BJ (cell line): ENCODE data around the gene FARP1. TPM values are rescaled to one million over a fixed set of nuclear protein-coding genes. Genes with fewer than 3 reads are reported as not detected.
"Not testable (repeated sequence)": the region's sequence is repeated elsewhere in the genome, so short reads cannot be mapped to it uniquely, and the experiment has no call there.

Experiments
- CTCF ChIA-PET: fragments of 350-600 bp; formaldehyde crosslinking; extraction: SDS; loops from one replicate; lab custom pipeline; 2021; ENCODE audit warnings: antibody characterized with exemption, inconsistent platforms; lab: Yijun Ruan, JAX
- POLR2A ChIA-PET: fragments of 300-600 bp; sonication (Branson Sonifier 250); formaldehyde crosslinking; extraction: SDS; loops from one replicate; lab custom pipeline; 2021; ENCODE audit warnings: antibody characterized with exemption; lab: Charles Lee
- DNase-seq: peaks from one replicate; pipeline ENCODE4 v3.0.0-alpha.2; 2011; ENCODE audit warnings: low read depth
- H3K27me3 ChIP-seq: 2 replicates; pipeline ENCODE4 v1.6.0; 2011; ENCODE audit warnings: low read length; ENCODE audit not compliant: control insufficient read depth, insufficient read depth
- H3K36me3 ChIP-seq: 2 replicates; pipeline ENCODE4 v1.5.1; 2011; ENCODE audit warnings: low read length; ENCODE audit not compliant: control insufficient read depth, insufficient read depth
- H3K4me3 ChIP-seq: 2 replicates; pipeline ENCODE4 v1.5.1; 2011; ENCODE audit warnings: low read depth, mild to moderate bottlenecking, control low read depth, low read length
- polyA plus RNA-seq: library from polyadenylated mRNA; depleted of rRNA; stranded (reverse); fragments of >200 nt; gene quantifications from 2 replicates; pipeline ENCODE4 v1.2.3, GENCODE V29; 2011
- TF ChIP-seq, protein P1 (sequence below): IDR thresholded peaks from 2 replicates; pipeline ENCODE4 v1.5.1; 2011; ENCODE audit warnings: low read depth, mild to moderate bottlenecking, control low read depth, inconsistent platforms, low read length, moderate library complexity; ENCODE audit not compliant: insufficient read depth

FARP1 gene
- polyA plus RNA-seq, 1 experiment, result 64.0 TPM

GRCh38 chr13:98264877-98265276 lies 122.0 kb downstream of the FARP1 start:
- TF ChIP-seq, protein P1, sequence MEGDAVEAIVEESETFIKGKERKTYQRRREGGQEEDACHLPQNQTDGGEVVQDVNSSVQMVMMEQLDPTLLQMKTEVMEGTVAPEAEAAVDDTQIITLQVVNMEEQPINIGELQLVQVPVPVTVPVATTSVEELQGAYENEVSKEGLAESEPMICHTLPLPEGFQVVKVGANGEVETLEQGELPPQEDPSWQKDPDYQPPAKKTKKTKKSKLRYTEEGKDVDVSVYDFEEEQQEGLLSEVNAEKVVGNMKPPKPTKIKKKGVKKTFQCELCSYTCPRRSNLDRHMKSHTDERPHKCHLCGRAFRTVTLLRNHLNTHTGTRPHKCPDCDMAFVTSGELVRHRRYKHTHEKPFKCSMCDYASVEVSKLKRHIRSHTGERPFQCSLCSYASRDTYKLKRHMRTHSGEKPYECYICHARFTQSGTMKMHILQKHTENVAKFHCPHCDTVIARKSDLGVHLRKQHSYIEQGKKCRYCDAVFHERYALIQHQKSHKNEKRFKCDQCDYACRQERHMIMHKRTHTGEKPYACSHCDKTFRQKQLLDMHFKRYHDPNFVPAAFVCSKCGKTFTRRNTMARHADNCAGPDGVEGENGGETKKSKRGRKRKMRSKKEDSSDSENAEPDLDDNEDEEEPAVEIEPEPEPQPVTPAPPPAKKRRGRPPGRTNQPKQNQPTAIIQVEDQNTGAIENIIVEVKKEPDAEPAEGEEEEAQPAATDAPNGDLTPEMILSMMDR, result no peak
- POLR2A ChIA-PET, result no interaction called here
- H3K4me3 ChIP-seq, result no peak overlapping the region
- peaks cover 3% of the 10 kb centered on the region for H3K36me3 ChIP-seq
- CTCF ChIA-PET, result interaction anchor here (0.6 kb wide), 1 partner anchor 72 kb away, joined by 5 read pairs; no protein-coding TSS in a partner anchor
- H3K27me3 ChIP-seq, result no peaks in the 10 kb centered on the region
- DNase-seq, result no peak

DNA sequence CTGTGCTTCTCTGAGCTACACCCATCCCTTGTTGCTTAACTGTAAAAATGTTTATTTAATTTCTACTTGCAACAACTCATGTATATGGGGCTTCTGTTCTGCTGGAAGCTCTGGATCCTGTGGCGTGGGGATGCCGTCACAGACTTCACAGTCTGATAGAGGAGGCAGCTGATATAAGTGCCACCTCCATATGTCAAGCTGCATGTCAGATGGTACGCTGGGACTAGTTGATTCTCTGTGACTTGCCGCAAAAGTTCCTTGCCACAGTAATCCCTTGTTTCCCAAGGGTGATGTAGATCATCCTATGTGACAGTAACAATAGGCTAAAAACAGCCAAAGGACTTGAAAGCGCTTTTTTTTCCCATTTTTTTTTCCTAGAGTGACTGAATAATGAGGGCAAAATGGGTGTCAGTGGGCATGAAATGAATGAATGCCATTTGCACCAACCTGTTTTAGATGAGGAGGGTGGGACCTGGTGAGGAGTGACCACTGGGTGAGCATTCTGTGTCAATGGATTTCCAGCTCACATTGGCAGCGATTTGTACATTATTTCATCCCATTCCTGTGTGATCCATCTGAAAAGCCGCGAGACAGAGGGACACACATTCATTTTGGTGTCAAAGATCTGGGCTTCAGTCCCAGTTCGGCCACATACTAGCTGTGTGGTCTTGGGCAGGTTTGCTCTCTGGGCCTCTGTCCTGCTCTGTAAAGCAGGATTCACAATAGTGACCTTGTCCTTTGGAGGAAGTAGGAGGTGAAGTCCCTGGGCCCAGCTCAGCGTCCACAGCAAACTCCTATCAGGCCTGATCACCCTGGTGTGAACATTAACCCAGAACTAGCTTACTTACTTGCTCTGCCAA lies 123.0 kb downstream of the FARP1 start:
- H3K27me3 ChIP-seq, result no peaks in the 10 kb centered on the region
- ChIA-PET POLR2A (no interaction called here), CTCF (interaction anchor here (0.6 to 1.0 kb wide), 2 partner anchors 71 to 182 kb away, joined by 4 to 5 read pairs; no protein-coding TSS in a partner anchor)
- H3K4me3 ChIP-seq, result no peak overlapping the region
- TF ChIP-seq, protein P1, result no peak
- peaks cover 3% of the 10 kb centered on the region for H3K36me3 ChIP-seq
- no peak for DNase-seq

DNA sequence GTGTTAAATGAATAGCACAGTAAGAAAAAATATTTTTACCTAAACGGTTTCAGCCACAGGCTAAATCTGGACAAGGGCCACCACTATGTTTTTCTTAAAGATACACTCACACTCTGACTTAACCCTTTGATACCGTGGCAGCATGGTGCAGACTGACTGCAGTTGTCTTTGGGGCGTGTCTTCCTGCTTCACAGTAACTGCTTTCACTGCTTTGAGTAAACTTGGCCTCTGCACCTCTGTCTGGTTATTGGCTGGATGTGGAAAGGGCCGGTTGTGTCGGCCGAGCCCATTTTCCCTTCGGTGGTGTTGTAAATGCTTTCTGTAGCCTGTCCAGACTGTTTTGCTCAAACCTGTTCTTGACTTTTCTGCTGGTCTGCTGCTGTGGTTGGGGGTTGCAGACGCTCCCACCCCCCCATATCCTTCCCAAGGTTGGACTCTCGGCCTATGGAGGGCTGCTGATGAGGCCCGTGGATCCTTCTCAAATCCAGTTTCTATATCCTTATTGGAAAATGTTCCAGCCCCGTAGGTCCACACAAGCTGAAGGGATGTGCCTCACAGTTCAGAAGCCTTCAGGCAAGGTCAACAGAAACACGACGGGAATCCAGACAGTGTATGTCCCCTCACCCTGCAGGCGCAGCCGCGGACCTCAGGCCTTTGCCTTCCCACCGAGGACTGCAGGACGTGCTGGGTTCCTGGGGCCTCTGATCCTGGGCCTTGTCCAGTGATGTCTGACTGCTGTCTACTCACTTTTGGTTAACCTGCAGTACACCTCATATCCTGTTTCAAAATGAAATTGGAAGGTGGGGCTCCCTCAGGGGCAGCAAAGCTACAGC lies 124.4 kb downstream of the FARP1 start:
- ChIA-PET POLR2A (no interaction called here), CTCF (no interaction called here)
- H3K36me3 ChIP-seq, result peaks cover 3% of the 10 kb centered on the region
- H3K27me3 ChIP-seq, result no peaks in the 10 kb centered on the region
- TF ChIP-seq, protein P1, result no peak
- H3K4me3 ChIP-seq, result no peak overlapping the region
- DNase-seq, result no peak

- Histone ChIP-seq H3K27me3 (no peaks in the 10 kb centered on the region), H3K36me3 (peaks cover 3% of the 10 kb centered on the region), H3K4me3 (no peak overlapping the region)
- CTCF ChIA-PET, result interaction anchor here (1.1 kb wide), 1 partner anchor 63 kb away, joined by 3 read pairs; no protein-coding TSS in a partner anchor
- POLR2A ChIA-PET, result no interaction called here
- TF ChIP-seq, protein P1, result no peak
- no peak for DNase-seq
These were observed 126.5 kb downstream of the FARP1 start for GRCh38 chr13:98269386-98269785.

DNA sequence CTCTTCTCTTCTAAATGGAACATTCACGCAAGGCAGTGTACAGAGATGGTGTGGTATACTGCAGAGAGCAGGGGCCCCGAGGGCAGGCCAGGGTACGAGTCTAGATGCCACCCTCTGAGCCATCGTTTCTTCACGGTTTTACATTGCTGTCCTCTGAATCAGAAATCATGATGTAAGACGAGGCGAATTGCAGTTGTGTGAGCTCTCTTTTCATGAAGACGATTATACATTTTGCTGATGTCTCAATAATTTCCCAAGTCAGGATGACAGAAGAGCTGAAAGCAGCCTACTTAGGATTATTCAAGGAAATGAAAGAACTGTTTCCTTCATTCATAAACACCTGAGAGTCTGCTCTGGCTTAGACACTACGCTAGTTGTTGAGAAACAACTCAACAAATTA lies 127.9 kb downstream of the FARP1 start:
- CTCF ChIA-PET, result no interaction called here
- Histone ChIP-seq H3K27me3 (no peaks in the 10 kb centered on the region), H3K36me3 (peaks cover 3% of the 10 kb centered on the region), H3K4me3 (no peak overlapping the region)
- POLR2A ChIA-PET, result interaction anchor here (0.5 kb wide), 1 partner anchor 578 kb away, joined by 3 read pairs; no protein-coding TSS in a partner anchor
- TF ChIP-seq, protein P1, result no peak
- no peak for DNase-seq

DNA sequence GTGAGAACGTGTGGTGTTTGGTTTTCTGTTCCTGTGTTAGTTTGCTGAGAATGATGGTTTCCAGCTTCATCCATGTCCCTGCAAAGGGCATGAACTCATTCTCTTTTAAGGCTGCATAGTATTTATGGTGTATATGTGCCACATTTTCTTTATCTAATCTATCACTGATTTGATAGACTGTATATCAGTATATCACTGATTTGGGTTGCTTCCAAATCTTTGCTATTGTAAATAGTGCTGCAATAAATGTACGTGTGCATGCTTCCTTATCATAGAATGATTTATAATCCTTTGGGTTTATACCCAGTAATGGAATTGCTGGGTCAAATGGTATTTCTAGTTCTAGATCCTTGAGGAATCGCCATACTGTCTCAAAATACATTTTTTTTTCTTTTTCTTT lies 128.8 kb downstream of the FARP1 start:
- H3K36me3 ChIP-seq, H3K4me3 ChIP-seq, DNase-seq, H3K27me3 ChIP-seq, POLR2A ChIA-PET: not testable (repeated sequence)
- CTCF ChIA-PET, result interaction anchor here (1.3 to 1.5 kb wide), 2 partner anchors 10 to 12 kb away, joined by 3 to 5 read pairs; no protein-coding TSS in a partner anchor
